Right lung (tissue), 5 donors: Measurements from ENCODE around the gene STON2. TPM values are rescaled to one million over a fixed set of nuclear protein-coding genes. Genes with fewer than 3 reads are reported as not detected.
A peak's percentile ranks its signal among the peaks of the same experiment; 100 is the strongest.
"Not testable (repeated sequence)": the region's sequence is repeated elsewhere in the genome, so short reads cannot be mapped to it uniquely, and the experiment has no call there.

Source experiments
- DNase-seq, 2 donors: peaks; one replicate each; pipeline ENCODE4 v3.0.0-alpha.2; 2013
- polyA plus RNA-seq, 5 donors: library from polyadenylated mRNA; unstranded; fragments of 120-200 nt; gene quantifications; one replicate each; pipeline versions ENCODE4 v1.2.1 to v1.2.3, GENCODE V29; 2013; ENCODE audit warnings: inconsistent platforms in 1 of 5, low replicate concordance in 1 of 5; ENCODE audit not compliant: insufficient read length in 5 of 5, insufficient read depth in 1 of 5

Gene STON2
- polyA plus RNA-seq, 5 donors = 5.5 to 13.6 (median 9.9) TPM

GRCh38 chr14:81272317-81272716 is 127.8 kb downstream of the STON2 start:
- DNase-seq = no peak

GRCh38 chr14:81269979-81270375 is 130.1 kb downstream of the STON2 start:
- DNase-seq = no peak

GRCh38 chr14:81269100-81269978 is 130.8 kb downstream of the STON2 start:
- DNase-seq = peak; percentile 35 to 42

- DNase-seq = no peak
Observed at GRCh38 chr14:81268016-81268416, 132.1 kb downstream of the STON2 start.

- DNase-seq = no peak
Observed at GRCh38 chr14:81265636-81266169, 134.4 kb downstream of the STON2 start.

- DNase-seq = no peak
Observed at GRCh38 chr14:81264671-81265070, 135.5 kb downstream of the STON2 start.

- no peak for DNase-seq
Observed at GRCh38 chr14:81263777-81264410, 136.2 kb downstream of the STON2 start.

- DNase-seq = no peak
Observed at GRCh38 chr14:81261176-81261575, 138.9 kb downstream of the STON2 start.

GRCh38 chr14:81260732-81261131 is 139.4 kb downstream of the STON2 start:
- no peak for DNase-seq

GRCh38 chr14:81256289-81256960 is 143.7 kb downstream of the STON2 start:
- DNase-seq = no peak

- no peak for DNase-seq
Observed at GRCh38 chr14:81252278-81252677, 147.8 kb downstream of the STON2 start.

- no peak for DNase-seq
Observed at GRCh38 chr14:81247271-81247766, 152.8 kb downstream of the STON2 start.

- DNase-seq = no peak
Observed at GRCh38 chr14:81246461-81247270, 153.5 kb downstream of the STON2 start.

GRCh38 chr14:81245771-81246170 is 154.4 kb downstream of the STON2 start:
- no peak for DNase-seq

- DNase-seq = not testable (repeated sequence)
Observed at GRCh38 chr14:81244431-81244830, 155.7 kb downstream of the STON2 start.

- no peak for DNase-seq
Observed at GRCh38 chr14:81243499-81243898, 156.6 kb downstream of the STON2 start.

- DNase-seq = not testable (repeated sequence)
Observed at GRCh38 chr14:81236849-81237248, 163.3 kb downstream of the STON2 start.

GRCh38 chr14:81236138-81236537 is 164.0 kb downstream of the STON2 start:
- DNase-seq = no peak

GRCh38 chr14:81235096-81235495 is 165.0 kb downstream of the STON2 start:
- DNase-seq = no peak

- peak in 1 of 2 donors; percentile 29 for DNase-seq
Observed at GRCh38 chr14:81234278-81234677, 165.8 kb downstream of the STON2 start.

GRCh38 chr14:81233615-81234014 is 166.5 kb downstream of the STON2 start:
- no peak for DNase-seq
